Sigmoid colon (tissue), 7 donors: ENCODE data around the gene POMGNT2. TPM values are rescaled to one million over a fixed set of nuclear protein-coding genes. Genes with fewer than 3 reads are reported as not detected.

Source experiments
- DNase-seq: peaks from one replicate; pipeline ENCODE4 v3.0.0-alpha.2; 2019
- H3K27ac ChIP-seq, 4 donors: fragments of 200-600 bp; sonication (generic); one replicate each; pipeline ENCODE4 v1.5.1; 2016 to 2019; ENCODE audit warnings: mild to moderate bottlenecking in 1 of 4
- H3K27me3 ChIP-seq, 3 donors: fragments of 200-600 bp; sonication (generic); one replicate each; pipeline ENCODE4 v1.5.1; 2019; ENCODE audit warnings: mild to moderate bottlenecking in 1 of 3
- H3K36me3 ChIP-seq, 4 donors: fragments of 200-600 bp; sonication (generic); one replicate each; pipeline ENCODE4 v1.5.1; 2016 to 2019
- H3K4me1 ChIP-seq, 4 donors: fragments of 200-600 bp; sonication (generic); one replicate each; pipeline ENCODE4 v1.5.1; 2017 to 2019
- H3K4me3 ChIP-seq, 4 donors: fragments of 200-600 bp; sonication (generic); one replicate each; pipeline ENCODE4 v1.5.1; 2017 to 2019; ENCODE audit warnings: mild to moderate bottlenecking in 2 of 4, moderate library complexity in 1 of 4
- H3K9me3 ChIP-seq, 4 donors: fragments of 200-600 bp in 3 of 4; sonication (generic) in 3 of 4; one replicate each; pipeline versions ENCODE4 v1.5.1 to v1.6.1; 2013 to 2019
- EP300 ChIP-seq, 4 donors: sonication (generic); formaldehyde crosslinking; IDR thresholded peaks; one replicate each; pipeline ENCODE4 v1.6.1; 2017; ENCODE audit warnings: antibody characterized with exemption in 4 of 4
- POLR2A ChIP-seq, 2 donors: fragments of 450-650 bp; IDR thresholded peaks; one replicate each; pipeline ENCODE4 v1.6.1; 2016; ENCODE audit warnings: antibody characterized with exemption in 2 of 2, mild to moderate bottlenecking in 2 of 2, moderate library complexity in 2 of 2
- POLR2AphosphoS5 ChIP-seq, 4 donors: sonication (generic); formaldehyde crosslinking; IDR thresholded peaks; one replicate each; pipeline ENCODE4 v1.6.1; 2017; ENCODE audit warnings: antibody characterized with exemption in 4 of 4
- WGBS, 2 donors: extraction: QIAGEN DNeasy Blood & Tissue Kit; methylation state at CpG; one replicate each; pipeline ENCODE4 v1.1.7; 2013; 5-methylcytosine and 5-hydroxymethylcytosine counted together
- intact Hi-C: fragments of 100-400 bp; cut with DNase I; formaldehyde crosslinking; loops from one replicate; pipeline ENCODE4 v1.15.1; 2023
- polyA plus RNA-seq, 3 donors: library from polyadenylated mRNA; stranded (reverse); fragments of 200-250 nt; gene quantifications; one replicate each; pipeline ENCODE4 v1.2.3, GENCODE V29; 2013
- total RNA-seq, 4 donors: library from RNA; depleted of rRNA; stranded (reverse); fragments of >200 nt; gene quantifications; one replicate each; pipeline ENCODE4 v1.1.0, GENCODE V29; 2016
- TF ChIP-seq, protein P1 (sequence below), 4 experiments: fragments of 450-650 bp in 3 of 4; fragments of 200-600 bp in 1 of 4; IDR thresholded peaks; one replicate each; pipeline ENCODE4 v1.5.1; 2016 to 2019; ENCODE audit warnings: antibody characterized with exemption in 4 of 4, mild to moderate bottlenecking in 3 of 4, moderate library complexity in 2 of 4
- donor health status: healthy with polysubstance abuse.
- donor health status: Bipolar disorder and iron deficiency.
- donor health status: healthy.

The POMGNT2 gene
- total and polyA plus RNA-seq, 7 donors: 2.3 to 20.2 (median 15.5) TPM

DNA sequence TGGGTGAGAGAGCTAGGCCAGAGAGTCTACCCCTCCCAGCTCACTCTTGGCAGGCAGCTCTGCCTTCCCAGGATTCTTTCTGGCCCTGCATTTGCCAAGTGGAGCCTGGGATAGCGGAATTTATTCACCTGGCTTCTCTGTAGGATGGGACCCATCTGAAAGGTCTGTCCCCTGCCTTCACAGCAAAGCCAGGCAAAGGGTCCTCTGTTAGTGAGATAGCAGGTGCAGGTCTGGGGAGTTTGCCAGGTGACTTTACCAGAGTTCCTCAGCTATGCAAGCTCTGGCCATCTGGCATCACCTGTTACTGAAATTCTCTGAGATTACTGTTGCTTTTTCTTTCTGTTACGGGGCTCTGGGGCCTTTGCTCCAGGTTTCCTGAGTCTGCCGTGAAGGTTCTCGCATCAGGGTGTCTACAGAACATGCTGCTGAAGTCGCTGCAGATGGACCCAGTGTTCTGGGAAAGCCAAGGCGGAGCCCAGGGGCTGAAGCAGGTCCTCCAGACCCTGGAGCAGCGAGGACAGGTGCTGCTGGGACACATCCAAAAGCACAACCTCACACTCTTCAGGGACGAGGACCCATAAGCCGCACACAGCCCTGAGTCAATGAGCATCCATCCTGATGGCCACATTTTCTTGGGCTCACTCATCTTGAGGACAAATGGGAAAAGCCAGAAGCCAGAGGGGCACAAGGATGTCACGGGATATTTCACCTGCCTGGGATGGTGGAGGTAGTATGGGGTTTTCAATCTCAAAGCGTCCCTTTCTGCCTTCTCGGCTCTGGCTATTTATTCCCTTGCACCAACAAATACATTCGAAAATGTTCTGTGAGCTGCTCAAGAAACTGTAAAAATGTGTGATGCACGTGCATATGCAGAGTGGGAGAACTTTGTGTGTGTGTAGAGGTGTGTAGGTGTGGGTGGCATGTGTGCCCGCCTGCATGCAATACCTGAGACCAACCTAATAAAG lies 49.8 kb downstream of the POMGNT2 start:
- peaks cover 0 to 12% (median 5%) of the 10 kb centered on the region in 4 donors for H3K36me3 ChIP-seq
- 83 to 91% methylated on average over 15 of the region's 15 CpGs for WGBS, 2 donors
- no peaks in the 10 kb centered on the region for H3K9me3 ChIP-seq
- no peak overlapping the region for H3K4me3 ChIP-seq
- intact Hi-C loops: no loop called here
- H3K4me1 ChIP-seq: no peaks in the 10 kb centered on the region
- H3K27me3 ChIP-seq: no peaks in the 10 kb centered on the region
- TF ChIP-seq EP300 (IDR thresholded peaks at IDR 0.05) (no peak), POLR2AphosphoS5 (IDR thresholded peaks at IDR 0.05) (no peak), POLR2A (IDR thresholded peaks at IDR 0.05) (no peak)
- TF ChIP-seq, protein P1, sequence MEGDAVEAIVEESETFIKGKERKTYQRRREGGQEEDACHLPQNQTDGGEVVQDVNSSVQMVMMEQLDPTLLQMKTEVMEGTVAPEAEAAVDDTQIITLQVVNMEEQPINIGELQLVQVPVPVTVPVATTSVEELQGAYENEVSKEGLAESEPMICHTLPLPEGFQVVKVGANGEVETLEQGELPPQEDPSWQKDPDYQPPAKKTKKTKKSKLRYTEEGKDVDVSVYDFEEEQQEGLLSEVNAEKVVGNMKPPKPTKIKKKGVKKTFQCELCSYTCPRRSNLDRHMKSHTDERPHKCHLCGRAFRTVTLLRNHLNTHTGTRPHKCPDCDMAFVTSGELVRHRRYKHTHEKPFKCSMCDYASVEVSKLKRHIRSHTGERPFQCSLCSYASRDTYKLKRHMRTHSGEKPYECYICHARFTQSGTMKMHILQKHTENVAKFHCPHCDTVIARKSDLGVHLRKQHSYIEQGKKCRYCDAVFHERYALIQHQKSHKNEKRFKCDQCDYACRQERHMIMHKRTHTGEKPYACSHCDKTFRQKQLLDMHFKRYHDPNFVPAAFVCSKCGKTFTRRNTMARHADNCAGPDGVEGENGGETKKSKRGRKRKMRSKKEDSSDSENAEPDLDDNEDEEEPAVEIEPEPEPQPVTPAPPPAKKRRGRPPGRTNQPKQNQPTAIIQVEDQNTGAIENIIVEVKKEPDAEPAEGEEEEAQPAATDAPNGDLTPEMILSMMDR (IDR thresholded peaks at IDR 0.05): no peak
- no peak overlapping the region for H3K27ac ChIP-seq
- DNase-seq: no peak

DNA sequence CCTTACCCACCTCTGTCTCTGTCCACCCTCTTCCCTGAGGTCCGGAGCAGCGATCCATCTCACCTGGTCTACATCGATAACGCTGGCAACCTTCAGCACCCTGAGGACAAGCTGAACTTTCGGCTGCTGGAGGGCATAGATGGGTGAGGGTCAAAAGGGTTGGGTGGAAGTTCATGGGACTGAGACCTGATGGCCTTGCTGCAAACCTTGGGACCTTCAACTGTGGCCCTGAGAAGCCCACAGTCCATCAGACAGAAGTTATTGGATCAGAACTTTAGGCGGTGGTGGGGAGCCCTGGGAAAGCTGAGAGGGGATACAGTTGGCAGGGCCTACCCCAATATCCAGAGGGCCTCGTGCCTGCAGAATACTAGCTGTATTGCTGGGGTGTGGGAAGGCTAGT lies 50.5 kb downstream of the POMGNT2 start:
- H3K4me1 ChIP-seq: no peaks in the 10 kb centered on the region
- H3K27ac ChIP-seq: no peak overlapping the region
- DNase-seq: no peak
- H3K36me3 ChIP-seq: peaks cover 0 to 12% (median 4%) of the 10 kb centered on the region in 4 donors
- 91 to 96% methylated on average over 7 of the region's 7 CpGs for WGBS, 2 donors
- H3K27me3 ChIP-seq: no peaks in the 10 kb centered on the region
- intact Hi-C loops: no loop called here
- H3K9me3 ChIP-seq: peaks cover 0 to under 1% (median 0%) of the 10 kb centered on the region in 4 donors
- TF ChIP-seq, protein P1 (IDR thresholded peaks at IDR 0.05): no peak
- TF ChIP-seq POLR2AphosphoS5 (IDR thresholded peaks at IDR 0.05): no peak
- no peak for TF ChIP-seq POLR2A (IDR thresholded peaks at IDR 0.05)
- TF ChIP-seq EP300 (IDR thresholded peaks at IDR 0.05): no peak
- H3K4me3 ChIP-seq: no peak overlapping the region

DNA sequence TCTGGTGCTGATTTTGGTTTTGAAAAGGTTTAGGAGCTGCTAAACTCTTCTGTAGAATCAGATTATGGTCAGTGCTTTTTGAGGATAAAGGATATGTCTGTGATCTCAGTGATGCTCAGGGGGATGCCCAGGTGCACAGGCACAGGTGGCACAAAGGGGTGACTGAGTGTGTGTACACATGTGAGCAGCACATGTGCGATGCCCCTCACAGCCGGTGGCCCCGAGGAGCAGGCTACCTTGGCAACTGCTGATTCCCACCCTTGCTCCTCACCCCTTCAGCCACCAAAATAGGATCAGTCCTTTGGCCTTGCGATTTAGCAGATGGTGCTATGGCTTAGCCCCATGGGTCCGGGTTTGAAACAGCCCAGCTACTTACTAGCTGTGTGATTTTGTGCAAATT lies 51.1 kb downstream of the POMGNT2 start:
- Histone ChIP-seq H3K36me3 (peaks cover 0 to 7% (median 1%) of the 10 kb centered on the region in 4 donors), H3K27me3 (no peaks in the 10 kb centered on the region), H3K9me3 (peaks cover 0 to 6% (median 0%) of the 10 kb centered on the region in 4 donors), H3K27ac (no peak overlapping the region), H3K4me3 (no peak overlapping the region), H3K4me1 (no peaks in the 10 kb centered on the region)
- TF ChIP-seq POLR2AphosphoS5 (IDR thresholded peaks at IDR 0.05): no peak
- TF ChIP-seq POLR2A (IDR thresholded peaks at IDR 0.05): no peak
- no peak for TF ChIP-seq EP300 (IDR thresholded peaks at IDR 0.05)
- TF ChIP-seq, protein P1 (IDR thresholded peaks at IDR 0.05): no peak
- WGBS, 2 donors: 93 to 95% methylated on average over 5 of the region's 5 CpGs
- intact Hi-C loops: no loop called here
- no peak for DNase-seq

DNA sequence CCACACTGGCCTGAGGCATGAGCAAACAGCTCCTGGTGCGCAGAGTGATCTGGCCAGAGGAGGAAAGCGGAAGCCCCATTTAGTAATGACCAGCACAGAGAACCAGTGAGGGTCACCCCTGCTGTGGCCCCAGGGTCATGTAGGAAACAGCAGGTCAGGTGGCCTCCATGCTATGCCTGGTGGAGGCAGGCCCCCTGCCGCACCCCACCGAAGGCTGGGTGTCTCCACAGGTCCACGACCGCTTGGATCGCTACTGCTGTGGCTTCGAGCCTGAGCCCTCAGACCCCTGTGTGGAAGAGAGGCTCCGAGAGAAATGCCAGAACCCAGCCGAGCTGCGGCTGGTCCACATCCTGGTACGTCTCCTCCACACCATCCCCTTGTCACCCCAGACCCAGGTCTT lies 52.6 kb downstream of the POMGNT2 start:
- no peaks in the 10 kb centered on the region for H3K27me3 ChIP-seq
- TF ChIP-seq POLR2AphosphoS5 (IDR thresholded peaks at IDR 0.05): no peak
- no peak for TF ChIP-seq POLR2A (IDR thresholded peaks at IDR 0.05)
- TF ChIP-seq, protein P1 (IDR thresholded peaks at IDR 0.05): no peak
- H3K9me3 ChIP-seq: peaks cover 0 to 10% (median 0%) of the 10 kb centered on the region in 4 donors
- intact Hi-C loops: no loop called here
- 96% methylated on average over 12 of the region's 12 CpGs for WGBS, 2 donors
- H3K4me3 ChIP-seq: no peak overlapping the region
- H3K4me1 ChIP-seq: no peaks in the 10 kb centered on the region
- H3K36me3 ChIP-seq: peaks cover 0 to under 1% (median 0%) of the 10 kb centered on the region in 4 donors
- no peak overlapping the region for H3K27ac ChIP-seq
- no peak for DNase-seq
